A673 (cell line): Measurements from ENCODE around the gene HOXC10. TPM values are rescaled to one million over a fixed set of nuclear protein-coding genes. Genes with fewer than 3 reads are reported as not detected.

ENCODE experiments used
- BruUV-seq: library from RNA; stranded (reverse); fragments of 400-500 nt; replicated peaks from 2 replicates; lab custom pipeline; 2021; lab: Mats Ljungman, UMichigan
- CTCF ChIA-PET: fragments of 300-600 bp; sonication (Branson Sonifier 250); formaldehyde crosslinking; loops from one replicate; lab custom pipeline; 2022; ENCODE audit warnings: antibody characterized with exemption; lab: Charles Lee
- POLR2A ChIA-PET: fragments of 300-600 bp; sonication (Branson Sonifier 250); formaldehyde crosslinking; loops from one replicate; lab custom pipeline; 2022; ENCODE audit warnings: antibody characterized with exemption; ENCODE audit not compliant: low non-redundant PET; lab: Charles Lee
- DNase-seq: peaks from one replicate; pipeline ENCODE4 v3.0.0-alpha.2; 2015; ENCODE audit warnings: low spot score
- H3K27ac ChIP-seq: fragments of 200-600 bp; sonication (generic); 2 replicates; pipeline ENCODE4 v1.5.1; 2016; ENCODE audit warnings: mixed run types, low read depth, mild to moderate bottlenecking, mixed read lengths, antibody characterized with exemption, low read length; ENCODE audit not compliant: poor library complexity, severe bottlenecking
- H3K27me3 ChIP-seq: fragments of 200-600 bp; sonication (generic); replicated peaks from 2 replicates; pipeline ENCODE4 v1.6.1; 2017; ENCODE audit warnings: mixed run types, low read depth, mild to moderate bottlenecking, mixed read lengths, antibody characterized with exemption, low read length; ENCODE audit not compliant: insufficient read depth, poor library complexity
- H3K36me3 ChIP-seq: fragments of 200-600 bp; sonication (generic); 2 replicates; pipeline ENCODE4 v1.6.1; 2016; ENCODE audit warnings: mixed run types, mild to moderate bottlenecking, mixed read lengths, antibody characterized with exemption, low read length; ENCODE audit not compliant: insufficient read depth, poor library complexity, severe bottlenecking
- H3K4me1 ChIP-seq: fragments of 200-600 bp; sonication (generic); 2 replicates; pipeline ENCODE4 v1.6.1; 2017; ENCODE audit warnings: mixed run types, mild to moderate bottlenecking, mixed read lengths, antibody characterized with exemption, low read length; ENCODE audit not compliant: insufficient read depth, poor library complexity, severe bottlenecking
- H3K4me3 ChIP-seq: fragments of 200-600 bp; sonication (generic); 2 replicates; pipeline ENCODE4 v1.5.1; 2016; ENCODE audit warnings: low read depth, mixed run types, mild to moderate bottlenecking, mixed read lengths, low read length; ENCODE audit not compliant: poor library complexity, severe bottlenecking
- H3K9me3 ChIP-seq: fragments of 200-600 bp; sonication (generic); 2 replicates; pipeline ENCODE4 v1.6.1; 2016; ENCODE audit warnings: mixed run types, low read depth, mild to moderate bottlenecking, mixed read lengths, antibody characterized with exemption, low read length; ENCODE audit not compliant: poor library complexity, severe bottlenecking
- EZH2 ChIP-seq: fragments of 200-600 bp; sonication (generic); IDR thresholded peaks from 2 replicates; pipeline ENCODE4 v1.6.1; 2017; ENCODE audit warnings: borderline replicate concordance, low read depth, mild to moderate bottlenecking, mixed read lengths, antibody characterized with exemption, low read length; ENCODE audit not compliant: poor library complexity, severe bottlenecking
- intact Hi-C: fragments of 100-400 bp; cut with micrococcal nuclease; formaldehyde crosslinking; loops from one replicate; pipeline ENCODE4 v1.10.0; 2022; ENCODE audit not compliant: unreplicated experiment
- total RNA-seq: library from RNA; stranded (reverse); gene quantifications from 2 replicates; pipeline ENCODE4 v1.2.3, GENCODE V29; 2021
- TF ChIP-seq, protein P1 (sequence below): fragments of 300-800, 200-600 bp; sonication (generic); conservative IDR thresholded peaks from 2 replicates; pipeline ENCODE4 v1.5.1; 2017; ENCODE audit warnings: low read depth, mild to moderate bottlenecking, antibody characterized with exemption, low read length, moderate library complexity, mixed read lengths

The HOXC10 gene
- total RNA-seq, 1 experiment from 2014 or later, result 27.8 TPM

DNA sequence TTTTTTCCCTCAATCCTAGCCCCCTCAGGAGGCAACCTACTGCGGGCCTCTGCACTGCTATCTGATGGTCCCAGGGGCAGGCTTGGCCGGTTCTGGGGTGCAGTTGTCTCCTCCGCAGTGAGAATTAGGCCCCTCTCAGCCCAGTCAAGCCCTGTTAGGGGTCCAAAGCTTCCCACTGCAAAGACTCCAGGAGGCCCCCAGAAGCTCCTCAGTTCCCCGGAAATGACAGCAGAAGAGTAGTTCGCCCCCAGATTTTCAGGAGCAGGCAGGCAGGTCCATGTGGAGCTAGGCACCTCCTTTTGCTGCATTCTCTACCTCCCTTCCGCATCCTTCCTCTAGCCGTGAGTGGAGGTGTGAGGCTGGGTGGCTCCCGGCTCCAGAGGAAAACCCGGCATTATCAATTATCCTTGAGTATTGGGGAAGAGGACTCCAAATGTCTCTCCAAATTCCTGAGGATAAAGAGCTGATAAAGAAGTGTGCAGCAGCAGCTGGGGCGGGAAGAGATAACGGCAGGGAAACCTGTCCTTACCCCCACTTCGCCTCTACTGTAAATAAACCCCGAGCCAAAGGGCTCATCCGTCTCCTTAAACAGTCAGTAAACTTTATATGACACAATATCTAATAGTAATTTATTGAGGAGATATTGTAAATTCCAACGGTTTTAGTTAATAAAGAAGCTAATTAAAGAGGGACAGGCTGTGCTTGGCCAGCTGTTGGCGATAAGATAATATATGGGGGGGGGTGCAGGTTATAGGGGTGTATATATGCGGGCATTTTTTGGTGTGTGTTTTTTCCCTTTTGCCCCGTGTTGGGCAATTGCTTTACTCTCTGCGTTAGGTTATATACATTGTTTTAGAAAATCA is 30.9 kb upstream of the HOXC10 start:
- Histone ChIP-seq H3K27me3 (peaks cover 6% of the 10 kb centered on the region), H3K9me3 (no peaks in the 10 kb centered on the region), H3K4me3 (peak overlapping the region; percentile 62), H3K27ac (no peak overlapping the region), H3K36me3 (no peaks in the 10 kb centered on the region), H3K4me1 (peaks cover 3% of the 10 kb centered on the region)
- intact Hi-C loops, result no loop called here
- DNase-seq, result no peak
- no peak for TF ChIP-seq EZH2
- ChIA-PET POLR2A (interaction anchor here (0.8 kb wide), 1 partner anchor 907 kb away, joined by 5 read pairs; no protein-coding TSS in a partner anchor), CTCF (no interaction called here)
- no TSS peak for BruUV-seq

DNA sequence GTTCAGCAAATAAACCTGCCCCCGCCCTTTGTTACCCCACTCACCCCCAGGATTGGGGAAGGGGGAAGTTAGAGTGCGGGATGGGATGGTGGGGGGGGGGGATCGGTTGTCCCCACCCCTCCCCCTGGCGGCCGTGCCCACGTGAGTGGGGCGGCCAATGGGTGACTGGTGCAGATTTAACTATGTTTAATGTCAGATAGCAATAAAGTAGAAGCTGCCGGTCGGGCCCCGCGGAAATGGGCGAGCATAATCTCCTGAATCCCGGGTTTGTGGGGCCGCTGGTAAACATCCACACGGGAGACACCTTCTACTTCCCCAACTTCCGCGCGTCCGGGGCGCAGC is 30.3 kb upstream of the HOXC10 start, which contains the start of gene HOXC12:
Gene HOXC12 (plus strand): TSS at position 210 of the 342 bp plus-strand sequence. CDS start 27 bp downstream, at position 237.
- intact Hi-C loops, result no loop called here
- Histone ChIP-seq H3K27me3 (peaks cover 6% of the 10 kb centered on the region), H3K36me3 (no peaks in the 10 kb centered on the region), H3K4me3 (peak within 1 kb of the TSS; percentile 62), H3K9me3 (no peaks in the 10 kb centered on the region), H3K4me1 (peaks cover 3% of the 10 kb centered on the region), H3K27ac (peak within 1 kb of the TSS; percentile 62)
- BruUV-seq, result no TSS peak
- ChIA-PET POLR2A (interaction anchor here (0.7 to 0.8 kb wide), 2 partner anchors 14 to 907 kb away, joined by 5 to 6 read pairs; no protein-coding TSS in a partner anchor), CTCF (interaction anchor here (0.5 to 0.7 kb wide), 2 partner anchors 51 to 265 kb away, joined by 3 read pairs; no protein-coding TSS in a partner anchor)
- DNase-seq, result peak; percentile 73
- TF ChIP-seq EZH2, result no peak
- TF ChIP-seq, protein P1, sequence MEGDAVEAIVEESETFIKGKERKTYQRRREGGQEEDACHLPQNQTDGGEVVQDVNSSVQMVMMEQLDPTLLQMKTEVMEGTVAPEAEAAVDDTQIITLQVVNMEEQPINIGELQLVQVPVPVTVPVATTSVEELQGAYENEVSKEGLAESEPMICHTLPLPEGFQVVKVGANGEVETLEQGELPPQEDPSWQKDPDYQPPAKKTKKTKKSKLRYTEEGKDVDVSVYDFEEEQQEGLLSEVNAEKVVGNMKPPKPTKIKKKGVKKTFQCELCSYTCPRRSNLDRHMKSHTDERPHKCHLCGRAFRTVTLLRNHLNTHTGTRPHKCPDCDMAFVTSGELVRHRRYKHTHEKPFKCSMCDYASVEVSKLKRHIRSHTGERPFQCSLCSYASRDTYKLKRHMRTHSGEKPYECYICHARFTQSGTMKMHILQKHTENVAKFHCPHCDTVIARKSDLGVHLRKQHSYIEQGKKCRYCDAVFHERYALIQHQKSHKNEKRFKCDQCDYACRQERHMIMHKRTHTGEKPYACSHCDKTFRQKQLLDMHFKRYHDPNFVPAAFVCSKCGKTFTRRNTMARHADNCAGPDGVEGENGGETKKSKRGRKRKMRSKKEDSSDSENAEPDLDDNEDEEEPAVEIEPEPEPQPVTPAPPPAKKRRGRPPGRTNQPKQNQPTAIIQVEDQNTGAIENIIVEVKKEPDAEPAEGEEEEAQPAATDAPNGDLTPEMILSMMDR, result no peak

DNA sequence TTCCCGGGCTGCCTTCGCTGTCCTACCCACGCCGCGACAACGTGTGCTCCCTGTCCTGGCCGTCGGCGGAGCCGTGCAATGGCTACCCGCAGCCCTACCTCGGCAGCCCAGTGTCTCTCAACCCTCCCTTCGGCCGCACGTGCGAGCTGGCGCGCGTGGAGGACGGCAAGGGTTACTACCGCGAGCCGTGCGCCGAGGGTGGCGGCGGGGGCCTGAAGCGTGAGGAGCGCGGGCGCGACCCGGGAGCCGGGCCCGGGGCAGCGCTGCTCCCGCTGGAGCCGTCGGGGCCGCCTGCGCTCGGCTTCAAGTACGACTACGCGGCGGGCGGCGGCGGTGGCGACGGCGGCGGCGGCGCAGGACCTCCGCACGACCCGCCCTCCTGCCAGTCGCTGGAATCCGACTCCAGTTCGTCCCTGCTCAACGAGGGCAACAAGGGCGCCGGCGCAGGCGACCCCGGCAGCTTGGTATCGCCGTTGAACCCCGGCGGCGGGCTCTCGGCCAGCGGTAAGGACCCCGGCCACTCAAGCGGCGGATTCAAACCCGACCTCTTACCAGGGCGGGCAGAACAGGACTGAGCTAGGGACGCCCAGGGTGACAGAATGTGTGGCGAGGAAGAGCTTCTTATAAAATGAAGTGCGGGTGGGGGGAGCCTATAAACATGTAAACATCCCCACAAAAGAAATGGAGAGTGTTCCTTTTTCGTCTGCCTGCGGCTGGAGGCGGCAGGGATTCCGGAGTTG is 29.7 kb upstream of the HOXC10 start:
- TF ChIP-seq, protein P1, result no peak
- TF ChIP-seq EZH2, result no peak
- no peaks in the 10 kb centered on the region for H3K9me3 ChIP-seq
- H3K4me3 ChIP-seq, result peak overlapping the region; percentile 62
- peak; percentile 58 for DNase-seq
- H3K27ac ChIP-seq, result peak overlapping the region; percentile 62
- CTCF ChIA-PET, result interaction anchor here (0.5 to 0.7 kb wide), 2 partner anchors 50 to 264 kb away, joined by 3 read pairs; no protein-coding TSS in a partner anchor
- BruUV-seq, result no TSS peak
- peaks cover 6% of the 10 kb centered on the region for H3K27me3 ChIP-seq
- POLR2A ChIA-PET, result interaction anchor here (0.6 to 0.8 kb wide), 3 partner anchors 13 to 908 kb away, joined by 5 to 9 read pairs (median 6); no protein-coding TSS in a partner anchor
- peaks cover 3% of the 10 kb centered on the region for H3K4me1 ChIP-seq
- intact Hi-C loops, result no loop called here
- no peaks in the 10 kb centered on the region for H3K36me3 ChIP-seq
